K562 (cell line): ENCODE data around the gene ITGA7.

Experiments used
- CTCF ChIP-seq, 3 experiments: IDR thresholded peaks in 2 of 3; conservative IDR thresholded peaks in 1 of 3; 2 replicates each; pipeline ENCODE4 v1.5.1; 2011 to 2012; ENCODE audit warnings: low read length in 3 of 3, mild to moderate bottlenecking in 3 of 3, control low read depth in 2 of 3, improper control_type of control experiment in 1 of 3, inconsistent platforms in 1 of 3, low read depth in 1 of 3, mixed read lengths in 1 of 3, moderate library complexity in 1 of 3; ENCODE audit not compliant: insufficient read depth in 2 of 3
- ELF1 ChIP-seq: fragments of 200-800 bp; sonication (Bioruptor generic); IDR thresholded peaks from 2 replicates; pipeline ENCODE4 v1.6.1; 2016; ENCODE audit warnings: missing genetic modification characterization, missing compliant biosample characterization
- FOXK1 ChIP-seq: sonication (generic); formaldehyde crosslinking; IDR thresholded peaks from 2 replicates; pipeline ENCODE4 v1.8.0; 2022; ENCODE audit warnings: missing genetic modification reagents, mild to moderate bottlenecking, borderline replicate concordance
- HEY1 ChIP-seq: fragments of 250-450 bp; sonication (Bioruptor Pico); IDR thresholded peaks from 2 replicates; pipeline ENCODE4 v1.5.0; 2020; ENCODE audit warnings: mild to moderate bottlenecking, moderate library complexity, borderline replicate concordance
- HOXB6 ChIP-seq: fragments of 250-450 bp; sonication (Bioruptor Pico); IDR thresholded peaks from 2 replicates; pipeline ENCODE4 v1.5.1; 2022; ENCODE audit warnings: mild to moderate bottlenecking, borderline replicate concordance
- IRF1 ChIP-seq: sonication (generic); formaldehyde crosslinking; IDR thresholded peaks from 2 replicates; pipeline ENCODE4 v1.8.0; 2022; ENCODE audit warnings: missing genetic modification reagents, mild to moderate bottlenecking, borderline replicate concordance
- KDM5B ChIP-seq: fragments of 200-600 bp; sonication (generic); IDR thresholded peaks from 2 replicates; pipeline ENCODE4 v1.6.1; 2012; ENCODE audit warnings: low read depth, mild to moderate bottlenecking, moderate library complexity, low read length, control low read depth, inconsistent platforms; ENCODE audit not compliant: insufficient replicate concordance
- NRF1 ChIP-seq, 2 experiments: fragments of 450-650 bp; IDR thresholded peaks in 1 of 2; conservative IDR thresholded peaks in 1 of 2; 2 replicates each; pipeline ENCODE4 v1.6.1; 2014; ENCODE audit warnings: mild to moderate bottlenecking in 2 of 2
- RBFOX2 ChIP-seq: fragments of 200-400 bp; formaldehyde crosslinking; IDR thresholded peaks from 2 replicates; pipeline ENCODE4 v1.6.1; 2017; ENCODE audit warnings: low read depth, mild to moderate bottlenecking, low read length, moderate library complexity
- TARDBP ChIP-seq: fragments of 450-650 bp; IDR thresholded peaks from 2 replicates; pipeline ENCODE4 v1.6.1; 2016
- THRA ChIP-seq: fragments of 450-650 bp; IDR thresholded peaks from 2 replicates; pipeline ENCODE4 v1.6.1; 2017; ENCODE audit warnings: mild to moderate bottlenecking, moderate library complexity
- ZBTB33 ChIP-seq: sonication (generic); formaldehyde crosslinking; IDR thresholded peaks from 2 replicates; pipeline ENCODE4 v1.8.1; 2023; ENCODE audit warnings: mild to moderate bottlenecking, missing genetic modification reagents
- ZNF354B ChIP-seq: fragments of 250-450 bp; sonication (Bioruptor Pico); IDR thresholded peaks from 2 replicates; pipeline ENCODE4 v1.4.0; 2020
- ZNF512 ChIP-seq: IDR thresholded peaks from 2 replicates; pipeline ENCODE4 v1.6.1; 2016; ENCODE audit warnings: missing genetic modification characterization, missing compliant biosample characterization

GRCh38 chr12:55658212-55658611, 49.5 kb downstream of the ITGA7 start:
- TF ChIP-seq IRF1 (CRISPR knock-in tag) (no peak), RBFOX2 (no peak), KDM5B (no peak), HEY1 (CRISPR knock-in tag) (no peak), THRA (no peak), CTCF (IDR thresholded peaks at IDR 0.05 in 2 of 3, conservative IDR thresholded peaks at IDR 0.05 in 1 of 3; ENCODE audit: insufficient read depth in 2 of 3, low read depth in 1 of 3, low read length in 3 of 3) (no peak), ZNF512 (tag) (no peak), ELF1 (tag) (no peak), FOXK1 (no peak), NRF1 (conservative IDR thresholded peaks at IDR 0.05 in 1 of 2, IDR thresholded peaks at IDR 0.05 in 1 of 2) (no peak), TARDBP (no peak), HOXB6 (no peak), ZNF354B (CRISPR knock-in tag) (no peak), ZBTB33 (CRISPR knock-in tag) (no peak)
